ENCODE measurements around the gene ZNF79.

Gene ZNF79

GRCh38 chr9:127426756-127427155, 2.6 kb downstream of the ZNF79 start:
- no peak for DNase-seq (ENCODE audit: low read depth in 2 of 2)

GRCh38 chr9:127428348-127428747, 4.2 kb downstream of the ZNF79 start:
- DNase-seq (ENCODE audit: low read depth in 2 of 2), result no peak

GRCh38 chr9:127430415-127430814, 6.2 kb downstream of the ZNF79 start:
- no peak for DNase-seq (ENCODE audit: low read depth in 2 of 2)

- DNase-seq (ENCODE audit: low read depth in 2 of 2), result no peak
These were observed 13.5 kb downstream of the ZNF79 start for GRCh38 chr9:127437497-127438264.

- DNase-seq (ENCODE audit: low read depth in 2 of 2), result no peak
These were observed 14.2 kb downstream of the ZNF79 start for GRCh38 chr9:127438394-127438793.

GRCh38 chr9:127444283-127444920, 20.2 kb downstream of the ZNF79 start:
- no peak for DNase-seq (ENCODE audit: low read depth in 2 of 2)

GRCh38 chr9:127444921-127445850, 21.0 kb downstream of the ZNF79 start:
- DNase-seq (ENCODE audit: low read depth in 2 of 2), result no peak

GRCh38 chr9:127445851-127446712, 21.9 kb downstream of the ZNF79 start:
- no peak for DNase-seq (ENCODE audit: low read depth in 2 of 2)

- no peak for DNase-seq (ENCODE audit: low read depth in 2 of 2)
These were observed 22.7 kb downstream of the ZNF79 start for GRCh38 chr9:127446713-127447415.

GRCh38 chr9:127447416-127448111, 23.4 kb downstream of the ZNF79 start:
- DNase-seq (ENCODE audit: low read depth in 2 of 2), result no peak

- no peak for DNase-seq (ENCODE audit: low read depth in 2 of 2)
These were observed 24.1 kb downstream of the ZNF79 start for GRCh38 chr9:127448112-127448805.

GRCh38 chr9:127449332-127449966, 25.3 kb downstream of the ZNF79 start:
- DNase-seq (ENCODE audit: low read depth in 2 of 2), result no peak

GRCh38 chr9:127450243-127450760, 26.1 kb downstream of the ZNF79 start:
- DNase-seq (ENCODE audit: low read depth in 2 of 2), result no peak

- DNase-seq (ENCODE audit: low read depth in 2 of 2), result peak; percentile 99 to 100
These were observed 26.8 kb downstream of the ZNF79 start, which contains the start of the genes LRSAM1 and RPL12 for GRCh38 chr9:127450830-127451607. Gene LRSAM1 (plus strand): TSS chr9:127451510. CDS start chr9:127454528, 3,018 bp downstream. Gene RPL12 (minus strand): TSS chr9:127451406. CDS start chr9:127451317, 89 bp downstream.

GRCh38 chr9:127451608-127451857, 27.4 kb downstream of the ZNF79 start:
- DNase-seq (ENCODE audit: low read depth in 2 of 2), result no peak

- peak in 1 of 2 donors; percentile 35 for DNase-seq (ENCODE audit: low read depth in 2 of 2)
These were observed 27.9 kb downstream of the ZNF79 start for GRCh38 chr9:127451858-127452656.

GRCh38 chr9:127452691-127453090, 28.5 kb downstream of the ZNF79 start:
- DNase-seq (ENCODE audit: low read depth in 2 of 2), result no peak

Measured in stimulated activated CD4-positive, alpha-beta T cell treated with anti-CD3 and anti-CD28 coated beads, Interleukin-1b, Interleukin-23, amount 100 ng/mL, for 4 hours (primary cell).